Ovary (tissue), 9 donors: Measurements from ENCODE around the gene HNF1A. TPM values are rescaled to one million over a fixed set of nuclear protein-coding genes. Genes with fewer than 3 reads are reported as not detected.

Source experiments
- DNase-seq, 5 donors: peaks; one replicate each; pipeline ENCODE4 v3.0.0-alpha.2; 2019 to 2020
- H3K27ac ChIP-seq, 2 donors: fragments of 200-600 bp; one replicate each; pipeline versions ENCODE4 v1.5.1 to v1.8.0; 2019 to 2022
- H3K27me3 ChIP-seq: fragments of 200-600 bp; one replicate; pipeline ENCODE4 v1.8.0; 2022
- H3K36me3 ChIP-seq: fragments of 200-600 bp; sonication (generic); one replicate; pipeline ENCODE4 v1.5.1; 2019
- H3K4me1 ChIP-seq: one replicate; pipeline ENCODE4 v1.8.1; 2013; ENCODE audit warnings: mild to moderate bottlenecking, moderate library complexity; ENCODE audit not compliant: insufficient read depth
- H3K4me3 ChIP-seq: fragments of 200-600 bp; sonication (generic); one replicate; pipeline ENCODE4 v1.5.1; 2017
- H3K9me3 ChIP-seq, 2 donors: fragments of 200-600 bp in 1 of 2; sonication (generic) in 1 of 2; one replicate each; pipeline versions ENCODE4 v1.5.1 to v1.8.1; 2013 to 2019; ENCODE audit warnings: mild to moderate bottlenecking in 1 of 2, moderate library complexity in 1 of 2
- EP300 ChIP-seq: sonication (generic); formaldehyde crosslinking; IDR thresholded peaks from one replicate; pipeline ENCODE4 v1.6.1; 2017; ENCODE audit warnings: antibody characterized with exemption
- POLR2A ChIP-seq: fragments of 450-650 bp; IDR thresholded peaks from one replicate; pipeline ENCODE4 v1.6.1; 2017; ENCODE audit warnings: antibody characterized with exemption, mild to moderate bottlenecking, moderate library complexity
- WGBS, 3 donors: extraction: QIAGEN DNeasy Blood & Tissue Kit in 1 of 3; methylation state at CpG; one replicate each; pipeline versions ENCODE4 v1.1.5 to v1.1.7; 2013 to 2017; 5-methylcytosine and 5-hydroxymethylcytosine counted together
- intact Hi-C, 4 donors: fragments of 100-400 bp; cut with DNase I; formaldehyde crosslinking; loops; one replicate each; pipeline versions ENCODE4 v1.11.0 to v1.15.1; 2022 to 2023
- polyA plus RNA-seq, 2 donors: library from polyadenylated mRNA; stranded (reverse); fragments of 200-250 nt in 1 of 2; fragments of 350-450 nt in 1 of 2; fragmentation: Illumina TruSeq in 1 of 2; extraction: RNeasy Lipid Tissue Mini Kit (QIAGEN cat#74804) in 1 of 2; gene quantifications; one replicate each; pipeline ENCODE4 v1.2.3, GENCODE V29; 2013 to 2014
- total RNA-seq, 7 donors: library from RNA; depleted of rRNA in 2 of 7; stranded (reverse); fragments of >200 nt in 2 of 7; fragmentation: NEBNext Ultra II Directional in 3 of 7; extraction: Animal tissue kit (Norgen Biotek cat#: 25700) in 3 of 7; gene quantifications; one replicate each; pipeline versions ENCODE4 v1.1.0 to v1.2.4, GENCODE V29; 2016 to 2023
- TF ChIP-seq, protein P1 (sequence below), 3 donors: fragments of 450-650 bp in 2 of 3; fragments of 200-600 bp in 1 of 3; IDR thresholded peaks; one replicate each; pipeline versions ENCODE4 v1.5.1 to v1.8.0; 2016 to 2022; ENCODE audit warnings: antibody characterized with exemption in 3 of 3, mild to moderate bottlenecking in 1 of 3
- donor health status: DM: no; HTN: no; CAD: no; lungs with moderate emphysema.
- donor health status: DM: no; HTN: no; CAD: no.
- donor health status: Bipolar disorder and iron deficiency.
- donor health status: DM: yes; HTN: yes; CAD: no.
- donor health status: DM: no; HTN: no; CAD: no.
- donor health status: DM: yes; HTN: yes; CAD: no.

The HNF1A gene
- total and polyA plus RNA-seq, 9 donors: 0.10 to 1.4 (median 0.17) TPM; not detected in 5

DNA sequence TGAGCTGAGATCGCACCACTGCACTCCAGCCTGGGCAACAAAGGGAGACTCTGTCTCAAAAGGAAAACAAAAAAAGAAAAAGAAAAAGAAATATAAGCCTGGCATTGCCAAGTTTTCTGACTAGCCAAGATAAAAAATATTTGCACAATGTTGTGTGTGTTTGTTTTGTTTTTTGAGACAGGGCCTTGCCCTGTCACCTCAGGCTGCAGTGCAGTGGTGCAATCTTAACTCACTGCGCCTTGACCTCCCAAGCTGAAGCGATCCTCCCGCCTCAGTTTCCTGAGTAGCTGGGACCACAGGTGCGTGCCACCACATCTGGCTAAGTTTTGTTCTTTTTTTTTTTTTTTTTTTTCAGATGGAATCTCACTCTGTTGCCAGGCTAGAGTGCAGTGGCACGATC is 43.4 kb downstream of the HNF1A start:
- Histone ChIP-seq H3K27ac (no peak overlapping the region), H3K27me3 (no peaks in the 10 kb centered on the region), H3K36me3 (no peaks in the 10 kb centered on the region), H3K4me3 (no peak overlapping the region), H3K9me3 (no peaks in the 10 kb centered on the region), H3K4me1 (no peaks in the 10 kb centered on the region)
- DNase-seq: no peak
- TF ChIP-seq EP300: no peak
- intact Hi-C loops: no loop called here
- 87 to 89% (median 88%) methylated on average over 6 of the region's 6 CpGs for WGBS, 3 donors

DNA sequence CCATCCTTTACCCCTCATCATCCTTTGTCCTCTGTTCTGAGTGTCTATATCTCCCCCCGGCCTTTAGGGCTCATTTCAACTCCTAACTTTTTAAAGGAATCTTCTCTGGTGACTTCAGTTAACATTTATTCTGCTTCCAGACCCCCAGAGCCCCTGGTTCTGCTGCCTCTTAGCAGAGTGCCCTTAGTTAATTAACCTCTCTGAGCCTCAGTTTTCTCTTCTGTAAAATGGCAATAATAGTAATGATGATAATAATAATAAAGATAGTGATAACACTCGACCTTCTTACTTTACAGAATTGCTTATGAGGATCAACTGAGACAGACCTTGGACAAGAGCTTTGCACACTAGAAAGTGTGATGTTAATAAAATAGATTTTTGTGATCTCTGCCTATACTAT is 44.4 kb downstream of the HNF1A start:
- 64 to 70% (median 67%) methylated on average over 2 of the region's 2 CpGs for WGBS, 3 donors
- intact Hi-C loops: no loop called here
- Histone ChIP-seq H3K27me3 (no peaks in the 10 kb centered on the region), H3K4me1 (no peaks in the 10 kb centered on the region), H3K4me3 (no peak overlapping the region), H3K27ac (no peak overlapping the region), H3K9me3 (no peaks in the 10 kb centered on the region), H3K36me3 (no peaks in the 10 kb centered on the region)
- TF ChIP-seq EP300: no peak
- TF ChIP-seq POLR2A: no peak
- DNase-seq: no peak

DNA sequence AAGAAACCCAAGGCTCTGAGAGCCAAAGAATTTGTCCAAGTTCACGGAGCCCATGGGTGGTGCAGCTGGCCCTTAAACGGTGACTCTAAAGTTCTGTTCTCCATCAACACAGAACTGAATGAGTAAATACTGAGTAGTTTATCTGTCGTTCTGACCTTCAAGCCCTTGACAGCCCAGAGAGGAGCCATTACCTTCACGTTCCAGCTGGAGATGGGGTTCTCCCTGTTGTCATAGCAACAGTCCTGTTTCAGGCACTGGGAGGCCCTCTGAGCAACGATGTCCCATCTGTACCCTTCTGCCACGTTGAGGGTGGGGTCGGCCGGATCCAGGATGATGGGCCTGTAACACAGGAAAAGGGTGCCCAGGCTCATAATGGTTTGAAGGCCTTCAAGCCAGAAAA is 45.5 kb downstream of the HNF1A start:
- no peaks in the 10 kb centered on the region for H3K9me3 ChIP-seq
- H3K4me3 ChIP-seq: no peak overlapping the region
- H3K27me3 ChIP-seq: no peaks in the 10 kb centered on the region
- no peak for DNase-seq
- 58 to 61% (median 60%) methylated on average over 8 of the region's 8 CpGs for WGBS, 3 donors
- TF ChIP-seq, protein P1, sequence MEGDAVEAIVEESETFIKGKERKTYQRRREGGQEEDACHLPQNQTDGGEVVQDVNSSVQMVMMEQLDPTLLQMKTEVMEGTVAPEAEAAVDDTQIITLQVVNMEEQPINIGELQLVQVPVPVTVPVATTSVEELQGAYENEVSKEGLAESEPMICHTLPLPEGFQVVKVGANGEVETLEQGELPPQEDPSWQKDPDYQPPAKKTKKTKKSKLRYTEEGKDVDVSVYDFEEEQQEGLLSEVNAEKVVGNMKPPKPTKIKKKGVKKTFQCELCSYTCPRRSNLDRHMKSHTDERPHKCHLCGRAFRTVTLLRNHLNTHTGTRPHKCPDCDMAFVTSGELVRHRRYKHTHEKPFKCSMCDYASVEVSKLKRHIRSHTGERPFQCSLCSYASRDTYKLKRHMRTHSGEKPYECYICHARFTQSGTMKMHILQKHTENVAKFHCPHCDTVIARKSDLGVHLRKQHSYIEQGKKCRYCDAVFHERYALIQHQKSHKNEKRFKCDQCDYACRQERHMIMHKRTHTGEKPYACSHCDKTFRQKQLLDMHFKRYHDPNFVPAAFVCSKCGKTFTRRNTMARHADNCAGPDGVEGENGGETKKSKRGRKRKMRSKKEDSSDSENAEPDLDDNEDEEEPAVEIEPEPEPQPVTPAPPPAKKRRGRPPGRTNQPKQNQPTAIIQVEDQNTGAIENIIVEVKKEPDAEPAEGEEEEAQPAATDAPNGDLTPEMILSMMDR (IDR thresholded peaks at IDR 0.05): no peak
- no peak for TF ChIP-seq POLR2A
- TF ChIP-seq EP300: no peak
- H3K36me3 ChIP-seq: no peaks in the 10 kb centered on the region
- no peaks in the 10 kb centered on the region for H3K4me1 ChIP-seq
- no peak overlapping the region for H3K27ac ChIP-seq
- intact Hi-C loops: no loop called here

DNA sequence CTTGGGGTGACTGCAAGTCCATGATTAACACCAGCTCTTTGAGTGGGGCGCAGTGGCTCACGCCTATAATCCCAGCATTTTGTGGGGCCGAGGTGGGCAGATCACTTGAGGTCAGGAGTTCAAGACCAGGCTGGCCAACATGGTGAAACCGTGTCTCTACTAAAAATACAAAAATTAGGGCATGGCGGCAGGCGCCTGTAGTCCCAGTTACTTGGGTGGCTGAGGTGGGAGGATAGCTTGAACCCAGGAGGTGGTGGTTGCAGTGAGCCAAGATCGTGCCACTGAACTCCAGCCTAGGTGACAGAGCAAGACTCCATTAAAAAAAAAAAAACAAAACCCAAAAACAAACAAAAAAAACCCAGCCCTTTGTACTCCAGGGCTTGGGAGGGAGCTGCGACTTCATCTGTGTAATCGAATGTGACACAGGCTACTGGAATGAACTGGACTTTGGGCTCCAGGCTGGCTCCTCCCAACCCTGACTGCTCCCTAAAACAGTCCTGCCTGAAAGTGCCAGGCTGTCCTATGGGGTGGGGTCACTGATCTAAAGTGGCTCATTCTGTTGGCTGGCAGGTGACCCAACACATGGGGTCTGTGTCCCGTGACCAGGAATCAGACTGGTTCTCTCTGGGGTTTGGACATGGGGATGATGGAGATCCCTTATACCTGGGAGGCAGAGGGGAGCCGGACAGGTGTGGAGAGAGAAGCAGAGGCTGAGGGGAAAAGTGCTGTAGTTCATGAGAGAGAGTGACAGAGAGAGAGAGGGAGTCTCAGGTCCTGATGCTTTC is 47.3 kb downstream of the HNF1A start:
- WGBS, 3 donors: 90 to 95% (median 90%) methylated on average over 11 of the region's 11 CpGs
- Histone ChIP-seq H3K27me3 (no peaks in the 10 kb centered on the region), H3K27ac (no peak overlapping the region), H3K36me3 (no peaks in the 10 kb centered on the region), H3K9me3 (no peaks in the 10 kb centered on the region), H3K4me3 (no peak overlapping the region), H3K4me1 (no peaks in the 10 kb centered on the region)
- TF ChIP-seq EP300 (no peak), POLR2A (no peak)
- TF ChIP-seq, protein P1 (IDR thresholded peaks at IDR 0.05): no peak
- intact Hi-C loops: no loop called here
- DNase-seq: no peak

DNA sequence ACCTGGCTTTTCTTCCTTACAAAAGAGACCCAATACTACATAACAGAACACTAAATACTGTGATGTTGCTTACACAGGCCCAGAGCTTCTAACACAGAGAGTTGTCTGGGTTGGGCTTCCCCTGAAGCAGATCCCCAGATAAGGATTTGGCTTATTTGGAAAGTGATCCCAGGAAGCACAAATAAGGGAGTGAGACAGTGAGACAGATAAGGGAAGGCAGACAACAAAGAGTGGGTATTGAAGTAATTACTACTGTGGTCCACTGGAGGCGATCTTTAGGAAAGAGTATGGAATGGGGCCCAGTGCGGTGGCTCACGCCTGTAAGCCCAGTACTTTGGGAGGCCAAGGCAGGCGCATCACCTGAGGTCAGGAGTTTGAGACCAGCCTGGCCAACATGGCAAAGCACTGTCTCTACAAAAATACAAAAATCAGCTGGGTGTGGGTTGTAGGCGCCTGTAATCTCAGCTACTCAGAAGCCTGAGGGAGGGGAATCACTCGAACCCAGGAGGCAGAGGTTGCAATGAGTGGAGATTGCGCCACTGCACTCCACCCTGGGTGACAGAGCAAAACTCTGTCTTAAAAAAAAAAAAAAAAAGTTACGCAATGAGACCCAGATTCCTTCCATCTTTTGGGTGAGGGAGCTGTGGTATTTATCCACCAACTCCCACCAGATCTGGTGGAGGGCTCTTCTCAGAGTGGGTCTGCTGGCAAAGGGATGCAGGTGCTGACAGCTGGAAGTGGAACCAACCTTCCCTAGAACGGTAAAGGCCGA is 48.1 kb downstream of the HNF1A start:
- TF ChIP-seq EP300 (no peak), POLR2A (no peak)
- TF ChIP-seq, protein P1 (IDR thresholded peaks at IDR 0.05): no peak
- no peaks in the 10 kb centered on the region for H3K27me3 ChIP-seq
- intact Hi-C loops: no loop called here
- no peak overlapping the region for H3K4me3 ChIP-seq
- no peaks in the 10 kb centered on the region for H3K4me1 ChIP-seq
- DNase-seq: no peak
- H3K9me3 ChIP-seq: no peaks in the 10 kb centered on the region
- H3K36me3 ChIP-seq: no peaks in the 10 kb centered on the region
- H3K27ac ChIP-seq: no peak overlapping the region
- WGBS, 3 donors: 85 to 92% (median 88%) methylated on average over 10 of the region's 10 CpGs
